ENCODE results near the gene NBAS. TPM values are rescaled to one million over a fixed set of nuclear protein-coding genes. Genes with fewer than 3 reads are reported as not detected.

NBAS gene
- total and polyA plus RNA-seq, 9 of the 15 experiments (the other 6 are each of a cell fraction or from before 2014, with no cell fraction given) = 15.3 to 94.4 (median 69.9) TPM

DNA sequence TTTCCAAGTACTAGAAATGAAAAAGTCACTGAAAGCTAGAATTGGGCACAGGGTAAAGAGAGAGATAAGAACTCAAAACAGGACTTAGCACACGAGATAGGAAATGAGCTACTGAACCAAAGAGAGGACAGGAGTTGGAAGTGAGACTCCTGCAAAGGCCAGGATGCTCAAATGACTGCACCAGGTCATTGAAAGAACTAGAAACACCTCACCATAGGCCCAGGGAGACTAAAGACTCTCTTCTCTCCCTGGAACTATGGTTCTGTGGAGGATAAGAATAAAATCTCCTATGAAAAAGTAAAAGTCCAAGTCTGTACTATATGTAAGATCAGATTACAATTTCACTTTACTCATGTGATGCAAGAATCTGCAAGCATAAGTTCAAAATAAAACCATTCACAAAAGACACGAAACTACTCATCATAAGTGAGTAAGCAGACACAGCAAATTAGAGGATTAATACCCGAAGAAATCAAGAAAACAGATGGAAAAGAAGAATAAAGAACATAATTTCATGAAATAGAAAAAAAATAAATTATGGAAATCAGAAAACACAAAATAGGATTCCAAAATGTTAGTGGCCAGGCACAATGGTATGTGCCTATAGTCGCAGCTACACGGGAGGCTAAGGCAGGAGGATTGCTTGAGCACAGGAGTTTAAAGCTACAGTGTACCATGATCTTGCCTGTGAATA, 6.5 kb downstream of the NBAS start:
- no TSS peak for BruUV-seq (replicated peaks)
- intact Hi-C loops (cut with micrococcal nuclease) = no loop called here
- ATAC-seq = peak; percentile 57
- H3K4me3 ChIP-seq = peak overlapping the region; percentile 9; the same call in 1 of the 2 replicates
- H3K4me2 ChIP-seq (ENCODE audit: insufficient read depth, low read length) = peak overlapping the region; percentile 78
- H3K4me1 ChIP-seq (replicated peaks in 1 of 2; ENCODE audit: control insufficient read depth in 2 of 2, insufficient read depth in 2 of 2, low read length in 2 of 2) = peaks cover 16 to 36% of the 10 kb centered on the region in 2 experiments
- WGBS (ENCODE audit: insufficient coverage, low coverage, missing lambda C conversion rate) = 4% methylated on average over 5 of the region's 5 CpGs
- H2AFZ ChIP-seq (ENCODE audit: low read depth, low read length) = no peak overlapping the region
- H3K79me2 ChIP-seq (ENCODE audit: control insufficient read depth, insufficient read depth, low read length) = peaks cover 84% of the 10 kb centered on the region
- CTCF ChIA-PET (ENCODE audit: low intra/inter-chr PET ratio) = no interaction called here
- peak in 1 of 4 experiments; percentile 62 for DNase-seq (ENCODE audit: extremely low read depth in 1 of 4, low spot score in 3 of 4)
- H3K9me1 ChIP-seq (ENCODE audit: control insufficient read depth, insufficient read depth, low read length) = no peaks in the 10 kb centered on the region
- in situ Hi-C loops (cut with MboI) = no loop called here
- H3K36me3 ChIP-seq (ENCODE audit: control insufficient read depth, insufficient read depth, low read length) = peaks cover 67% of the 10 kb centered on the region
- H3K9me3 ChIP-seq (replicated peaks; ENCODE audit: control insufficient read depth, insufficient read depth, low read depth, low read length) = no peaks in the 10 kb centered on the region
- H3K27me3 ChIP-seq (ENCODE audit: control insufficient read depth in 2 of 2, insufficient read depth in 2 of 2, low read length in 2 of 2) = no peaks in the 10 kb centered on the region
- peak; percentile 74 for FAIRE-seq
- H4K20me1 ChIP-seq (replicated peaks; ENCODE audit: control insufficient read depth, insufficient read depth, low read length) = no peaks in the 10 kb centered on the region
- H3K9ac ChIP-seq (ENCODE audit: insufficient read depth in 1 of 2, low read depth in 2 of 2, low read length in 2 of 2) = peak overlapping the region in 1 of 2 experiments; percentile 76; a peak in 3 of 4 replicates
- peak overlapping the region; percentile 95 for H3K27ac ChIP-seq (ENCODE audit: extremely low read depth, low read depth, low read length)
- POLR2A ChIA-PET = interaction anchor here (0.7 to 2.7 kb wide), 10 partner anchors 7 to 58 kb away, joined by 3 to 13 read pairs (median 4); partner anchors contain the start of gene NBAS
- TF ChIP-seq, protein P1, sequence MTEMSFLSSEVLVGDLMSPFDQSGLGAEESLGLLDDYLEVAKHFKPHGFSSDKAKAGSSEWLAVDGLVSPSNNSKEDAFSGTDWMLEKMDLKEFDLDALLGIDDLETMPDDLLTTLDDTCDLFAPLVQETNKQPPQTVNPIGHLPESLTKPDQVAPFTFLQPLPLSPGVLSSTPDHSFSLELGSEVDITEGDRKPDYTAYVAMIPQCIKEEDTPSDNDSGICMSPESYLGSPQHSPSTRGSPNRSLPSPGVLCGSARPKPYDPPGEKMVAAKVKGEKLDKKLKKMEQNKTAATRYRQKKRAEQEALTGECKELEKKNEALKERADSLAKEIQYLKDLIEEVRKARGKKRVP (CRISPR knock-in tag; IDR thresholded peaks at IDR 0.05) = peak; percentile 91
- TF ChIP-seq TAF9B (IDR thresholded peaks at IDR 0.05; ENCODE audit: partially characterized antibody) (peak; percentile 13), ZSCAN32 (CRISPR knock-in tag; IDR thresholded peaks at IDR 0.05) (peak; percentile 75; the same call in 1 of the 2 replicates), ZNF699 (CRISPR knock-in tag; IDR thresholded peaks at IDR 0.05; ENCODE audit: insufficient replicate concordance) (no peak), ZNF766 (CRISPR knock-in tag; conservative IDR thresholded peaks at IDR 0.05) (peak; percentile 74), ZNF311 (CRISPR knock-in tag; IDR thresholded peaks at IDR 0.05) (0 out of 2 replicates have a peak, but pooled peaks have one; percentile 38), ZNF239 (CRISPR knock-in tag; IDR thresholded peaks at IDR 0.05) (peak; percentile 6; the same call in 1 of the 2 replicates), CBX2 (IDR thresholded peaks at IDR 0.05; ENCODE audit: insufficient read depth, low read length, poor library complexity, severe bottlenecking) (no peak), MAFG (tag; conservative IDR thresholded peaks at IDR 0.05) (peak; percentile 54; the same call in 1 of the 2 replicates), NR2C1 (IDR thresholded peaks at IDR 0.05) (no peak), NR2C1 (tag; IDR thresholded peaks at IDR 0.05) (0 out of 2 replicates have a peak, but pooled peaks have one; percentile 21), PTRF (tag; IDR thresholded peaks at IDR 0.05) (no peak), SMARCA4 (IDR thresholded peaks at IDR 0.05) (peak; percentile 82; the same call in 1 of the 2 replicates), NBN (IDR thresholded peaks at IDR 0.05; ENCODE audit: low read depth) (peak; percentile 73; the same call in 1 of the 2 replicates), NFRKB (IDR thresholded peaks at IDR 0.05; ENCODE audit: low read depth) (no peak; the same call in none of the 2 replicates), MAZ (CRISPR knock-in tag; conservative IDR thresholded peaks at IDR 0.05 in 1 of 2, IDR thresholded peaks at IDR 0.05 in 1 of 2) (0 out of 4 replicates have a peak, but pooled peaks of 1 of the 2 experiments have one; percentile 36), CHD1 (IDR thresholded peaks at IDR 0.05; ENCODE audit: low read length) (no peak), EP300 (IDR thresholded peaks at IDR 0.05; ENCODE audit: low read length) (peak; percentile 61; the same call in 1 of the 2 replicates), ARID1B (IDR thresholded peaks at IDR 0.05) (peak; percentile 63)
- TF ChIP-seq, protein P2, sequence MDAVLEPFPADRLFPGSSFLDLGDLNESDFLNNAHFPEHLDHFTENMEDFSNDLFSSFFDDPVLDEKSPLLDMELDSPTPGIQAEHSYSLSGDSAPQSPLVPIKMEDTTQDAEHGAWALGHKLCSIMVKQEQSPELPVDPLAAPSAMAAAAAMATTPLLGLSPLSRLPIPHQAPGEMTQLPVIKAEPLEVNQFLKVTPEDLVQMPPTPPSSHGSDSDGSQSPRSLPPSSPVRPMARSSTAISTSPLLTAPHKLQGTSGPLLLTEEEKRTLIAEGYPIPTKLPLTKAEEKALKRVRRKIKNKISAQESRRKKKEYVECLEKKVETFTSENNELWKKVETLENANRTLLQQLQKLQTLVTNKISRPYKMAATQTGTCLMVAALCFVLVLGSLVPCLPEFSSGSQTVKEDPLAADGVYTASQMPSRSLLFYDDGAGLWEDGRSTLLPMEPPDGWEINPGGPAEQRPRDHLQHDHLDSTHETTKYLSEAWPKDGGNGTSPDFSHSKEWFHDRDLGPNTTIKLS (IDR thresholded peaks at IDR 0.05; ENCODE audit: borderline replicate concordance, low read depth) = 0 out of 2 replicates have a peak, but pooled peaks have one; percentile 15

Data from K562 (cell line).